ENCODE measurements around the gene DCDC2. TPM values are rescaled to one million over a fixed set of nuclear protein-coding genes. Genes with fewer than 3 reads are reported as not detected.
"Not testable (repeated sequence)": the region's sequence is repeated elsewhere in the genome, so short reads cannot be mapped to it uniquely, and the experiment has no call there.

Gene DCDC2
- total and polyA plus RNA-seq, 2 donors (not counting 1 experiment from before 2014, with no cell fraction given) = not detected

DNA sequence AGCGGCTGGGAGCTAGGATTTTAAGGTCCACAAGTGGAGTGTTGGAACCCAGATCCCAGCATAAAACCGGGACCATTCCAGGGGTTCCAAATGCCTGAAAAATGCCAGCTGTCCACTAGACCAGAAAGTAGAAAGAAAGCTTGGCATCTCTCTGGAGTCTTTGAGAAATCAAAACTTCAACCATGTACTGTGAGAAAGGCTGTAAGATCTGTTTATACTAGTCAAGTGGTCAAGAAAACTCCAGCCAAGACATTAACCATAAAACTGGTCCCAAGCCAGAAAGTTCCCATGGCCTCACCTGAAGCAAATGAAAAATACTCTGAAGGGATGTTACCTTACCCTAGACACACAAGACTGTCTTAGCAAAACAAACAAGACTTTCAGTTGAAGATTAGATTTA, 112.6 kb downstream of the DCDC2 start:
- Histone ChIP-seq H3K9me3 (ENCODE audit: control extremely low read depth in 1 of 3, control insufficient read depth in 2 of 3, insufficient read depth in 1 of 3, low read length in 2 of 3) (no peaks in the 10 kb centered on the region), H3K9ac (ENCODE audit: low read length) (no peak overlapping the region), H3K27me3 (replicated peaks in 1 of 4; ENCODE audit: control extremely low read depth in 1 of 4, control insufficient read depth in 3 of 4, insufficient read depth in 4 of 4, low read length in 3 of 4) (no peaks in the 10 kb centered on the region), H3K27ac (ENCODE audit: low read length in 2 of 2) (no peak overlapping the region), H3K4me3 (ENCODE audit: control extremely low read depth in 1 of 5, extremely low read depth in 1 of 5, insufficient read depth in 1 of 5, low read depth in 2 of 5, low read length in 4 of 5) (no peak overlapping the region), H2AFZ (ENCODE audit: insufficient read depth, low read depth, low read length, poor library complexity, severe bottlenecking) (no peak overlapping the region), H3K4me2 (replicated peaks; ENCODE audit: low read depth, low read length, poor library complexity, severe bottlenecking) (no peak overlapping the region), H3K4me1 (ENCODE audit: control insufficient read depth in 2 of 2, insufficient read depth in 2 of 2, low read length in 2 of 2) (no peaks in the 10 kb centered on the region), H3K36me3 (replicated peaks in 1 of 2; ENCODE audit: control extremely low read depth in 1 of 2, control insufficient read depth in 1 of 2, extremely low read depth in 1 of 2, insufficient read depth in 2 of 2, low read length in 1 of 2) (no peaks in the 10 kb centered on the region), H4K20me1 (ENCODE audit: control insufficient read depth, insufficient read depth, low read length, poor library complexity, severe bottlenecking) (no peaks in the 10 kb centered on the region), H3K79me2 (ENCODE audit: control insufficient read depth, insufficient read depth, low read length) (no peaks in the 10 kb centered on the region)
- Mint-ChIP-seq H3K27me3 (peaks cover 20% of the 10 kb centered on the region), H3K9me3 (ENCODE audit: insufficient read depth) (no peaks in the 10 kb centered on the region), H3K4me3 (no peak overlapping the region), H3K27ac (no peak overlapping the region), H3K4me1 (no peaks in the 10 kb centered on the region)
- ATAC-seq (ENCODE audit: low read depth) = no peak
- 82% methylated on average over 1 of the region's 2 CpGs for WGBS (ENCODE audit: insufficient coverage)
- ChIA-PET POLR2A (no interaction called here), CTCF (no interaction called here)
- intact Hi-C loops (cut with micrococcal nuclease) = no loop called here
- DNase-seq = no peak
- TF ChIP-seq EZH2 (IDR thresholded peaks at IDR 0.05; ENCODE audit: borderline replicate concordance, insufficient read depth, low read depth, low read length, poor library complexity, severe bottlenecking) = no peak
- TF ChIP-seq, protein P1, sequence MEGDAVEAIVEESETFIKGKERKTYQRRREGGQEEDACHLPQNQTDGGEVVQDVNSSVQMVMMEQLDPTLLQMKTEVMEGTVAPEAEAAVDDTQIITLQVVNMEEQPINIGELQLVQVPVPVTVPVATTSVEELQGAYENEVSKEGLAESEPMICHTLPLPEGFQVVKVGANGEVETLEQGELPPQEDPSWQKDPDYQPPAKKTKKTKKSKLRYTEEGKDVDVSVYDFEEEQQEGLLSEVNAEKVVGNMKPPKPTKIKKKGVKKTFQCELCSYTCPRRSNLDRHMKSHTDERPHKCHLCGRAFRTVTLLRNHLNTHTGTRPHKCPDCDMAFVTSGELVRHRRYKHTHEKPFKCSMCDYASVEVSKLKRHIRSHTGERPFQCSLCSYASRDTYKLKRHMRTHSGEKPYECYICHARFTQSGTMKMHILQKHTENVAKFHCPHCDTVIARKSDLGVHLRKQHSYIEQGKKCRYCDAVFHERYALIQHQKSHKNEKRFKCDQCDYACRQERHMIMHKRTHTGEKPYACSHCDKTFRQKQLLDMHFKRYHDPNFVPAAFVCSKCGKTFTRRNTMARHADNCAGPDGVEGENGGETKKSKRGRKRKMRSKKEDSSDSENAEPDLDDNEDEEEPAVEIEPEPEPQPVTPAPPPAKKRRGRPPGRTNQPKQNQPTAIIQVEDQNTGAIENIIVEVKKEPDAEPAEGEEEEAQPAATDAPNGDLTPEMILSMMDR (IDR thresholded peaks at IDR 0.05) = no peak

DNA sequence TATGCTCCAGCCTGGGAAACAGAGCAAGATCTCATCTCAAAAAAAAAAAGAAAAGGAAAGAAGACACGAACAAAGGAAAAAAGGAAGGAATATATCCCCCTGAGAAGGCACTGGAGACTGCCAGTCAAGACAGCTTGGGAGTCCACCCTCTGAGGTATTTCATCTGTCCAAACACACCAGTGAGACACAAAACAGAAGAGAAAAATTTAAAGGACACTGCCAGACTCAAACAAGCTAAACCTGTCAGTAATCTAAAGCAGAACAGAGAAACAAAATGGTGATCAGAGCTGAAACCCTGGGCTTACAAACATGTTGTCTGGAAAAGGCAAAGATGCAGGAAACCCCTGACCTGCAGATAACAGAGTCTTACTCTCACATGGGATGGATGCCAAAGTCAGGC, 114.9 kb downstream of the DCDC2 start:
- no peaks in the 10 kb centered on the region for H3K27me3 ChIP-seq (replicated peaks in 1 of 4; ENCODE audit: control extremely low read depth in 1 of 4, control insufficient read depth in 3 of 4, insufficient read depth in 4 of 4, low read length in 3 of 4)
- DNase-seq (no peak), ATAC-seq (ENCODE audit: low read depth) (no peak)
- H3K79me2 ChIP-seq (ENCODE audit: control insufficient read depth, insufficient read depth, low read length) = no peaks in the 10 kb centered on the region
- no peaks in the 10 kb centered on the region for H3K4me1 ChIP-seq (ENCODE audit: control insufficient read depth in 2 of 2, insufficient read depth in 2 of 2, low read length in 2 of 2)
- H3K36me3 ChIP-seq (replicated peaks in 1 of 2; ENCODE audit: control extremely low read depth in 1 of 2, control insufficient read depth in 1 of 2, extremely low read depth in 1 of 2, insufficient read depth in 2 of 2, low read length in 1 of 2) = no peaks in the 10 kb centered on the region
- no peak overlapping the region for H3K27ac ChIP-seq (ENCODE audit: low read length in 2 of 2)
- ChIA-PET POLR2A (no interaction called here), CTCF (no interaction called here)
- H3K4me3 ChIP-seq (ENCODE audit: control extremely low read depth in 1 of 5, extremely low read depth in 1 of 5, insufficient read depth in 1 of 5, low read depth in 2 of 5, low read length in 4 of 5) = no peak overlapping the region
- H4K20me1 ChIP-seq (ENCODE audit: control insufficient read depth, insufficient read depth, low read length, poor library complexity, severe bottlenecking) = no peaks in the 10 kb centered on the region
- Mint-ChIP-seq H3K27ac (no peak overlapping the region), H3K27me3 (peaks cover 15% of the 10 kb centered on the region), H3K9me3 (ENCODE audit: insufficient read depth) (no peaks in the 10 kb centered on the region), H3K4me3 (no peak overlapping the region), H3K4me1 (no peaks in the 10 kb centered on the region)
- no peak overlapping the region for H3K9ac ChIP-seq (ENCODE audit: low read length)
- H3K4me2 ChIP-seq (replicated peaks; ENCODE audit: low read depth, low read length, poor library complexity, severe bottlenecking) = no peak overlapping the region
- no peak for TF ChIP-seq EZH2 (IDR thresholded peaks at IDR 0.05; ENCODE audit: borderline replicate concordance, insufficient read depth, low read depth, low read length, poor library complexity, severe bottlenecking)
- TF ChIP-seq, protein P1 (IDR thresholded peaks at IDR 0.05) = no peak
- no peak overlapping the region for H2AFZ ChIP-seq (ENCODE audit: insufficient read depth, low read depth, low read length, poor library complexity, severe bottlenecking)
- H3K9me3 ChIP-seq (ENCODE audit: control extremely low read depth in 1 of 3, control insufficient read depth in 2 of 3, insufficient read depth in 1 of 3, low read length in 2 of 3) = no peaks in the 10 kb centered on the region
- intact Hi-C loops (cut with micrococcal nuclease) = no loop called here
- no CpG with 5 or more reads among the region's 1 CpG for WGBS (ENCODE audit: insufficient coverage)

DNA sequence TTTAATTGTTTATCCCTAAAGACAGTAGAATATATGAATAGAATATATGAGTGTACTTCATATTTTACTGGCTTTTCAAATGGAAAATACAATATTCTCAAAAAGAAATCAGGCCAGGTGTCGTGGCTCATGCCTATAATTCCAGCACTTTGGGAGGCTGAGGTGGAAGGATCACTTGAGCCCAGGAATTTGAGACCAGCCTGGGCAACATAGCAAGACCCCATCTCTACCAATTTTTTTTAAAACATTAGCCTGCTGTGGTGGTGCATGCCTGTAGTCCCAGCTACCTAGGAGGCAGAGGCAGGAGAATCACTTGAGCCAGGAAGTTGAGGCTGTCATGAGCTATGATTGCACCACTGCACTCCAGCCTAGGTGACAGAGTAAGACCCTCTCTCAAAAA, 116.1 kb downstream of the DCDC2 start:
- intact Hi-C loops (cut with micrococcal nuclease); H3K4me1 ChIP-seq (ENCODE audit: control insufficient read depth in 2 of 2, insufficient read depth in 2 of 2, low read length in 2 of 2); H3K4me2 ChIP-seq (replicated peaks; ENCODE audit: low read depth, low read length, poor library complexity, severe bottlenecking); H3K4me3 ChIP-seq (ENCODE audit: control extremely low read depth in 1 of 5, extremely low read depth in 1 of 5, insufficient read depth in 1 of 5, low read depth in 2 of 5, low read length in 4 of 5); H4K20me1 ChIP-seq (ENCODE audit: control insufficient read depth, insufficient read depth, low read length, poor library complexity, severe bottlenecking); H3K79me2 ChIP-seq (ENCODE audit: control insufficient read depth, insufficient read depth, low read length); H2AFZ ChIP-seq (ENCODE audit: insufficient read depth, low read depth, low read length, poor library complexity, severe bottlenecking); H3K9ac ChIP-seq (ENCODE audit: low read length); H3K27ac Mint-ChIP-seq; CTCF ChIA-PET; H3K27me3 ChIP-seq (replicated peaks in 1 of 4; ENCODE audit: control extremely low read depth in 1 of 4, control insufficient read depth in 3 of 4, insufficient read depth in 4 of 4, low read length in 3 of 4); H3K27ac ChIP-seq (ENCODE audit: low read length in 2 of 2); H3K9me3 ChIP-seq (ENCODE audit: control extremely low read depth in 1 of 3, control insufficient read depth in 2 of 3, insufficient read depth in 1 of 3, low read length in 2 of 3); H3K9me3 Mint-ChIP-seq (ENCODE audit: insufficient read depth); H3K4me1 Mint-ChIP-seq; POLR2A ChIA-PET; ATAC-seq (ENCODE audit: low read depth); H3K4me3 Mint-ChIP-seq; DNase-seq; H3K36me3 ChIP-seq (replicated peaks in 1 of 2; ENCODE audit: control extremely low read depth in 1 of 2, control insufficient read depth in 1 of 2, extremely low read depth in 1 of 2, insufficient read depth in 2 of 2, low read length in 1 of 2): not testable (repeated sequence)
- peaks cover 11% of the 10 kb centered on the region for H3K27me3 Mint-ChIP-seq
- no CpG with 5 or more reads among the region's 1 CpG for WGBS (ENCODE audit: insufficient coverage)
